Activated CD4-positive, alpha-beta T cell treated with anti-CD3 and anti-CD28 coated beads for 4 hours (primary cell): ENCODE results near the gene SLC39A11.

Experiments used
- DNase-seq, 2 donors: peaks; one replicate each; pipeline ENCODE4 v3.0.0-alpha.2; 2020

The SLC39A11 gene

GRCh38 chr17:72706396-72706981, 386.0 kb downstream of the SLC39A11 start:
- DNase-seq: no peak

GRCh38 chr17:72705905-72706395, 386.5 kb downstream of the SLC39A11 start:
- no peak for DNase-seq

GRCh38 chr17:72702998-72703397, 389.5 kb downstream of the SLC39A11 start:
- no peak for DNase-seq

- no peak for DNase-seq
Observed at GRCh38 chr17:72702136-72702735, 390.3 kb downstream of the SLC39A11 start.

GRCh38 chr17:72700226-72700625, 392.3 kb downstream of the SLC39A11 start:
- DNase-seq: no peak

GRCh38 chr17:72699545-72699944, 392.9 kb downstream of the SLC39A11 start:
- no peak for DNase-seq

GRCh38 chr17:72697602-72698146, 394.8 kb downstream of the SLC39A11 start:
- DNase-seq: no peak

- DNase-seq: no peak
Observed at GRCh38 chr17:72696721-72697120, 395.8 kb downstream of the SLC39A11 start.

GRCh38 chr17:72696156-72696555, 396.3 kb downstream of the SLC39A11 start:
- no peak for DNase-seq

- DNase-seq: no peak
Observed at GRCh38 chr17:72693956-72694355, 398.5 kb downstream of the SLC39A11 start.

- no peak for DNase-seq
Observed at GRCh38 chr17:72693151-72693878, 399.2 kb downstream of the SLC39A11 start.

- DNase-seq: no peak
Observed at GRCh38 chr17:72692676-72693075, 399.8 kb downstream of the SLC39A11 start.

- DNase-seq: no peak
Observed at GRCh38 chr17:72691586-72691985, 400.9 kb downstream of the SLC39A11 start.

GRCh38 chr17:72691017-72691416, 401.5 kb downstream of the SLC39A11 start:
- DNase-seq: no peak

GRCh38 chr17:72687886-72688285, 404.6 kb downstream of the SLC39A11 start:
- no peak for DNase-seq

- DNase-seq: no peak
Observed at GRCh38 chr17:72684405-72685020, 408.0 kb downstream of the SLC39A11 start.

GRCh38 chr17:72683506-72684404, 408.7 kb downstream of the SLC39A11 start:
- DNase-seq: no peak

- no peak for DNase-seq
Observed at GRCh38 chr17:72682605-72683004, 409.9 kb downstream of the SLC39A11 start.

- DNase-seq: no peak
Observed at GRCh38 chr17:72681844-72682243, 410.6 kb downstream of the SLC39A11 start.

GRCh38 chr17:72677714-72678390, 414.6 kb downstream of the SLC39A11 start:
- DNase-seq: no peak

- DNase-seq: no peak
Observed at GRCh38 chr17:72677108-72677507, 415.4 kb downstream of the SLC39A11 start.

- no peak for DNase-seq
Observed at GRCh38 chr17:72672729-72673128, 419.8 kb downstream of the SLC39A11 start.
